ENCODE data around the gene HTR1E.

HTR1E gene

GRCh38 chr6:86961455-86962200 is 24.3 kb downstream of the HTR1E start:
- Histone ChIP-seq H4K91ac (ENCODE audit: low read length) (no peak overlapping the region), H3K4me1 (ENCODE audit: control insufficient read depth, insufficient read depth, low read depth, low read length) (no peaks in the 10 kb centered on the region), H3K27me3 (ENCODE audit: control insufficient read depth in 1 of 2, insufficient read depth in 1 of 2, low read length in 2 of 2) (no peaks in the 10 kb centered on the region), H2BK120ac (ENCODE audit: low read depth, low read length) (no peak overlapping the region), H2BK15ac (ENCODE audit: low read depth, poor library complexity, severe bottlenecking) (no peak overlapping the region), H2AK5ac (ENCODE audit: low read length, severe bottlenecking) (no peak overlapping the region), H3K14ac (ENCODE audit: low read length in 2 of 2) (no peak overlapping the region), H2BK5ac (ENCODE audit: low read depth, low read length, poor library complexity, severe bottlenecking) (no peak overlapping the region), H3K23ac (ENCODE audit: low read length in 2 of 2) (no peak overlapping the region), H3K36me3 (ENCODE audit: control insufficient read depth in 1 of 2, insufficient read depth in 2 of 2, low read depth in 1 of 2, low read length in 2 of 2) (no peaks in the 10 kb centered on the region), H3K27ac (ENCODE audit: low read length, poor library complexity, severe bottlenecking) (no peak overlapping the region), H3K4me3 (ENCODE audit: insufficient read depth in 1 of 2, low read depth in 1 of 2, low read length in 2 of 2) (no peak overlapping the region), H2BK12ac (ENCODE audit: low read length in 2 of 2) (no peak overlapping the region), H3K4me2 (ENCODE audit: low read length, poor library complexity, severe bottlenecking) (no peak overlapping the region), H3K18ac (ENCODE audit: low read depth in 1 of 2, low read length in 2 of 2) (no peak overlapping the region), H2AFZ (ENCODE audit: low read depth, low read length) (no peak overlapping the region), H3K9ac (ENCODE audit: low read length) (no peak overlapping the region), H3K79me1 (replicated peaks; ENCODE audit: low read length, poor library complexity, severe bottlenecking) (no peaks in the 10 kb centered on the region), H3K9me3 (ENCODE audit: control insufficient read depth, low read length) (no peaks in the 10 kb centered on the region), H3K4ac (ENCODE audit: low read depth in 1 of 2, low read length in 2 of 2) (no peak overlapping the region), H4K8ac (ENCODE audit: low read length) (no peak overlapping the region)
- no peak for DNase-seq
- 85% methylated on average over 8 of the region's 8 CpGs for WGBS

- no peak overlapping the region for H3K27ac ChIP-seq (ENCODE audit: low read length, poor library complexity, severe bottlenecking)
- no peak overlapping the region for H3K4me3 ChIP-seq (ENCODE audit: insufficient read depth in 1 of 2, low read depth in 1 of 2, low read length in 2 of 2)
- H3K4ac ChIP-seq (ENCODE audit: low read depth in 1 of 2, low read length in 2 of 2): no peak overlapping the region
- no peaks in the 10 kb centered on the region for H3K36me3 ChIP-seq (ENCODE audit: control insufficient read depth in 1 of 2, insufficient read depth in 2 of 2, low read depth in 1 of 2, low read length in 2 of 2)
- WGBS: 86% methylated on average over 1 of the region's 2 CpGs
- H2BK120ac ChIP-seq (ENCODE audit: low read depth, low read length): no peak overlapping the region
- no peak overlapping the region for H2BK15ac ChIP-seq (ENCODE audit: low read depth, poor library complexity, severe bottlenecking)
- H3K79me1 ChIP-seq (replicated peaks; ENCODE audit: low read length, poor library complexity, severe bottlenecking): no peaks in the 10 kb centered on the region
- no peak overlapping the region for H2AK5ac ChIP-seq (ENCODE audit: low read length, severe bottlenecking)
- no peak overlapping the region for H3K14ac ChIP-seq (ENCODE audit: low read length in 2 of 2)
- no peak overlapping the region for H2BK5ac ChIP-seq (ENCODE audit: low read depth, low read length, poor library complexity, severe bottlenecking)
- no peaks in the 10 kb centered on the region for H3K4me1 ChIP-seq (ENCODE audit: control insufficient read depth, insufficient read depth, low read depth, low read length)
- no peak for DNase-seq
- no peaks in the 10 kb centered on the region for H3K27me3 ChIP-seq (ENCODE audit: control insufficient read depth in 1 of 2, insufficient read depth in 1 of 2, low read length in 2 of 2)
- H3K23ac ChIP-seq (ENCODE audit: low read length in 2 of 2): no peak overlapping the region
- H3K4me2 ChIP-seq (ENCODE audit: low read length, poor library complexity, severe bottlenecking): no peak overlapping the region
- no peak overlapping the region for H4K8ac ChIP-seq (ENCODE audit: low read length)
- no peak overlapping the region for H2BK12ac ChIP-seq (ENCODE audit: low read length in 2 of 2)
- H3K9me3 ChIP-seq (ENCODE audit: control insufficient read depth, low read length): no peaks in the 10 kb centered on the region
- H4K91ac ChIP-seq (ENCODE audit: low read length): no peak overlapping the region
- H3K18ac ChIP-seq (ENCODE audit: low read depth in 1 of 2, low read length in 2 of 2): no peak overlapping the region
- H3K9ac ChIP-seq (ENCODE audit: low read length): no peak overlapping the region
- H2AFZ ChIP-seq (ENCODE audit: low read depth, low read length): no peak overlapping the region
Observed at GRCh38 chr6:86963352-86963751, 26.0 kb downstream of the HTR1E start.

GRCh38 chr6:86964029-86964579 is 26.8 kb downstream of the HTR1E start:
- no peak overlapping the region for H3K4me2 ChIP-seq (ENCODE audit: low read length, poor library complexity, severe bottlenecking)
- H2BK12ac ChIP-seq (ENCODE audit: low read length in 2 of 2): no peak overlapping the region
- H4K8ac ChIP-seq (ENCODE audit: low read length): no peak overlapping the region
- H2AFZ ChIP-seq (ENCODE audit: low read depth, low read length): no peak overlapping the region
- no peak overlapping the region for H4K91ac ChIP-seq (ENCODE audit: low read length)
- WGBS: 74% methylated on average over 3 of the region's 4 CpGs
- H3K14ac ChIP-seq (ENCODE audit: low read length in 2 of 2): no peak overlapping the region
- no peak overlapping the region for H3K18ac ChIP-seq (ENCODE audit: low read depth in 1 of 2, low read length in 2 of 2)
- H3K79me1 ChIP-seq (replicated peaks; ENCODE audit: low read length, poor library complexity, severe bottlenecking): no peaks in the 10 kb centered on the region
- no peak overlapping the region for H3K9ac ChIP-seq (ENCODE audit: low read length)
- H3K27me3 ChIP-seq (ENCODE audit: control insufficient read depth in 1 of 2, insufficient read depth in 1 of 2, low read length in 2 of 2): no peaks in the 10 kb centered on the region
- H3K4ac ChIP-seq (ENCODE audit: low read depth in 1 of 2, low read length in 2 of 2): no peak overlapping the region
- H3K4me1 ChIP-seq (ENCODE audit: control insufficient read depth, insufficient read depth, low read depth, low read length): no peaks in the 10 kb centered on the region
- H3K36me3 ChIP-seq (ENCODE audit: control insufficient read depth in 1 of 2, insufficient read depth in 2 of 2, low read depth in 1 of 2, low read length in 2 of 2): no peaks in the 10 kb centered on the region
- H3K4me3 ChIP-seq (ENCODE audit: insufficient read depth in 1 of 2, low read depth in 1 of 2, low read length in 2 of 2): no peak overlapping the region
- no peak overlapping the region for H2BK120ac ChIP-seq (ENCODE audit: low read depth, low read length)
- no peak overlapping the region for H2BK5ac ChIP-seq (ENCODE audit: low read depth, low read length, poor library complexity, severe bottlenecking)
- H3K27ac ChIP-seq (ENCODE audit: low read length, poor library complexity, severe bottlenecking): no peak overlapping the region
- no peaks in the 10 kb centered on the region for H3K9me3 ChIP-seq (ENCODE audit: control insufficient read depth, low read length)
- H2BK15ac ChIP-seq (ENCODE audit: low read depth, poor library complexity, severe bottlenecking): no peak overlapping the region
- H2AK5ac ChIP-seq (ENCODE audit: low read length, severe bottlenecking): no peak overlapping the region
- H3K23ac ChIP-seq (ENCODE audit: low read length in 2 of 2): no peak overlapping the region
- DNase-seq: no peak

- Histone ChIP-seq H2AFZ (ENCODE audit: low read depth, low read length) (no peak overlapping the region), H3K9ac (ENCODE audit: low read length) (no peak overlapping the region), H3K27ac (ENCODE audit: low read length, poor library complexity, severe bottlenecking) (no peak overlapping the region), H3K23ac (ENCODE audit: low read length in 2 of 2) (no peak overlapping the region), H3K36me3 (ENCODE audit: control insufficient read depth in 1 of 2, insufficient read depth in 2 of 2, low read depth in 1 of 2, low read length in 2 of 2) (no peaks in the 10 kb centered on the region), H2BK12ac (ENCODE audit: low read length in 2 of 2) (no peak overlapping the region), H2BK5ac (ENCODE audit: low read depth, low read length, poor library complexity, severe bottlenecking) (no peak overlapping the region), H3K14ac (ENCODE audit: low read length in 2 of 2) (no peak overlapping the region), H4K91ac (ENCODE audit: low read length) (no peak overlapping the region), H4K8ac (ENCODE audit: low read length) (no peak overlapping the region), H3K18ac (ENCODE audit: low read depth in 1 of 2, low read length in 2 of 2) (no peak overlapping the region), H3K79me1 (replicated peaks; ENCODE audit: low read length, poor library complexity, severe bottlenecking) (no peaks in the 10 kb centered on the region), H3K27me3 (ENCODE audit: control insufficient read depth in 1 of 2, insufficient read depth in 1 of 2, low read length in 2 of 2) (no peaks in the 10 kb centered on the region), H3K4me3 (ENCODE audit: insufficient read depth in 1 of 2, low read depth in 1 of 2, low read length in 2 of 2) (no peak overlapping the region), H3K9me3 (ENCODE audit: control insufficient read depth, low read length) (no peaks in the 10 kb centered on the region), H2AK5ac (ENCODE audit: low read length, severe bottlenecking) (no peak overlapping the region), H3K4me2 (ENCODE audit: low read length, poor library complexity, severe bottlenecking) (no peak overlapping the region), H3K4ac (ENCODE audit: low read depth in 1 of 2, low read length in 2 of 2) (no peak overlapping the region), H3K4me1 (ENCODE audit: control insufficient read depth, insufficient read depth, low read depth, low read length) (no peaks in the 10 kb centered on the region), H2BK15ac (ENCODE audit: low read depth, poor library complexity, severe bottlenecking) (no peak overlapping the region), H2BK120ac (ENCODE audit: low read depth, low read length) (no peak overlapping the region)
- 80% methylated on average over 1 of the region's 1 CpG for WGBS
- DNase-seq: no peak
Observed at GRCh38 chr6:86966271-86966670, 28.9 kb downstream of the HTR1E start.

All from mesenchymal stem cell (in vitro differentiated cells and primary cell).